Small intestine (tissue), 7 donors: ENCODE results near the gene TEX13A. TPM values are rescaled to one million over a fixed set of nuclear protein-coding genes. Genes with fewer than 3 reads are reported as not detected.
"Not testable (repeated sequence)": the region's sequence is repeated elsewhere in the genome, so short reads cannot be mapped to it uniquely, and the experiment has no call there.

Experiments
- DNase-seq, 2 donors: peaks; one replicate each; pipeline versions ENCODE4 v3.0.0 to v3.0.0-alpha.2; 2013
- FAIRE-seq: peaks from 2 replicates; lab custom pipeline; 2012; peaks lifted over from hg19 to GRCh38; lab: Jason Lieb, UNC
- H3K27ac ChIP-seq, 3 donors: one replicate each; pipeline ENCODE4 v1.5.1; 2013; ENCODE audit warnings: low read length in 2 of 3, mild to moderate bottlenecking in 2 of 3, control low read depth in 1 of 3, inconsistent platforms in 1 of 3, low read depth in 1 of 3, moderate library complexity in 1 of 3
- H3K27me3 ChIP-seq, 3 donors: one replicate each; pipeline ENCODE4 v1.6.1; 2013; ENCODE audit warnings: low read length in 3 of 3, inconsistent platforms in 1 of 3; ENCODE audit not compliant: control insufficient read depth in 3 of 3, insufficient read depth in 3 of 3
- H3K36me3 ChIP-seq, 3 donors: one replicate each; pipeline ENCODE4 v1.6.1; 2013; ENCODE audit warnings: low read length in 3 of 3, inconsistent platforms in 1 of 3, low read depth in 1 of 3, mild to moderate bottlenecking in 1 of 3, moderate library complexity in 1 of 3; ENCODE audit not compliant: control insufficient read depth in 3 of 3, insufficient read depth in 2 of 3
- H3K4me1 ChIP-seq, 3 donors: one replicate each; pipeline ENCODE4 v1.6.1; 2013; ENCODE audit warnings: low read length in 2 of 3, inconsistent platforms in 1 of 3, low read depth in 1 of 3, mild to moderate bottlenecking in 1 of 3, moderate library complexity in 1 of 3; ENCODE audit not compliant: control insufficient read depth in 3 of 3, insufficient read depth in 2 of 3
- H3K4me3 ChIP-seq, 3 donors: one replicate each; pipeline ENCODE4 v1.5.1; 2013; ENCODE audit warnings: low read length in 3 of 3, control low read depth in 1 of 3, inconsistent platforms in 1 of 3, low read depth in 1 of 3, mild to moderate bottlenecking in 1 of 3, moderate library complexity in 1 of 3
- H3K9me3 ChIP-seq, 2 donors: one replicate each; pipeline ENCODE4 v1.6.1; 2013; ENCODE audit warnings: low read depth in 1 of 2, low read length in 1 of 2; ENCODE audit not compliant: control insufficient read depth in 2 of 2, insufficient read depth in 1 of 2
- WGBS, 3 donors: extraction: QIAGEN DNeasy Blood & Tissue Kit; methylation state at CpG; one replicate each; pipeline ENCODE4 v1.1.7; 2013; 5-methylcytosine and 5-hydroxymethylcytosine counted together
- polyA plus RNA-seq, 4 donors: library from polyadenylated mRNA; stranded (reverse) in 3 of 4; unstranded in 1 of 4; fragments of 200-250 nt in 3 of 4; fragments of 120-200 nt in 1 of 4; gene quantifications; one replicate each; pipeline versions ENCODE4 v1.2.1 to v1.2.3, GENCODE V29; 2013
- donor health status: healthy with polysubstance abuse.
- donor health status: control.
- donor health status: control.
- donor health status: Bipolar disorder and iron deficiency.
- donor health status: healthy.

Gene TEX13A
- polyA plus RNA-seq, 4 donors = not detected

DNA sequence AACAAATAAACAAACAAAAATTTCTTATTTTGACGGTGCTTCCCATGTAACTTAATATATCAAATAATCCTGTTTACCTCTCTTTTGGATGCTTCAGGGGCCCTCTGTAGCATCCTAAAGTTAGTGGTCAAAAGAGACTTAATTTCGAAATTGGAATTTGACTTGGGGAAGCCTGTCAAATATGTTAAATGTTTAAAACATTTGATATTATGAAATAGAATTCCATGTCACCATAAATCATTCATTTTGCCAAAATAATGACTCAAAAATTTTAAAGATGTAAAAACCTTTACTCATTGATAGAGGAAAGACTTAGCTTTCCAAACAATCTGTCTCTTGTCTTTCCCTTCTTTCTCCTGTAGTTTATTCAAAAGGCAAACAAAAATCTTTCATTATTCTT lies 20.6 kb upstream of the TEX13A start:
- no peak for FAIRE-seq
- H3K27ac ChIP-seq = no peak overlapping the region
- DNase-seq = no peak
- no peaks in the 10 kb centered on the region for H3K9me3 ChIP-seq
- H3K36me3 ChIP-seq = no peaks in the 10 kb centered on the region
- 63 to 79% (median 74%) methylated on average over 2 of the region's 2 CpGs for WGBS, 3 donors
- H3K4me3 ChIP-seq = no peak overlapping the region
- no peaks in the 10 kb centered on the region for H3K27me3 ChIP-seq
- no peaks in the 10 kb centered on the region for H3K4me1 ChIP-seq

DNA sequence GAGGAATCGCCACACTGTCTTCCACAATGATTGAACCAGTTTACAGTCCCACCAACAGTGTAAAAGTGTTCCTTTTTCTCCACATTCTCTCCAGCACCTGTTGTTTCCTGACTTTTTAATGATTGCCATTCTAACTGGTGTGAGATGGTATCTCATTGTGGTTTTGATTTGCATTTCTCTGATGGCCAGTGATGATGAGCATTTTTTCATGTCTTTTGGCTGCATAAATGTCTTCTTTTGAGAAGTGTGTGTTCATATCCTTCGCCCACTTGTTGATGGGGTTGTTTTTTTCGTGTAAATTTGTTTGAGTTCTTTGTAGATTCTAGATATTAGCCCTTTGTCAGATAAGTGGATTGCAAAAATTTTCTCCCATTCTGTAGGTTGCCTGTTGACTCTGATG lies 16.9 kb upstream of the TEX13A start:
- not testable (repeated sequence) for H3K36me3 ChIP-seq, H3K27ac ChIP-seq, H3K27me3 ChIP-seq, H3K4me1 ChIP-seq, H3K4me3 ChIP-seq, FAIRE-seq, H3K9me3 ChIP-seq, DNase-seq
- WGBS, 3 donors = 47 to 77% (median 56%) methylated on average over 3 of the region's 3 CpGs

GRCh38 chrX:105229146-105229545 lies 8.7 kb upstream of the TEX13A start:
- 55 to 72% (median 56%) methylated on average over 3 of the region's 3 CpGs for WGBS, 3 donors
- DNase-seq (no peak), FAIRE-seq (no peak)
- no peaks in the 10 kb centered on the region for H3K4me1 ChIP-seq
- no peaks in the 10 kb centered on the region for H3K27me3 ChIP-seq
- H3K36me3 ChIP-seq = no peaks in the 10 kb centered on the region
- H3K4me3 ChIP-seq = no peak overlapping the region
- H3K27ac ChIP-seq = no peak overlapping the region
- H3K9me3 ChIP-seq = no peaks in the 10 kb centered on the region

DNA sequence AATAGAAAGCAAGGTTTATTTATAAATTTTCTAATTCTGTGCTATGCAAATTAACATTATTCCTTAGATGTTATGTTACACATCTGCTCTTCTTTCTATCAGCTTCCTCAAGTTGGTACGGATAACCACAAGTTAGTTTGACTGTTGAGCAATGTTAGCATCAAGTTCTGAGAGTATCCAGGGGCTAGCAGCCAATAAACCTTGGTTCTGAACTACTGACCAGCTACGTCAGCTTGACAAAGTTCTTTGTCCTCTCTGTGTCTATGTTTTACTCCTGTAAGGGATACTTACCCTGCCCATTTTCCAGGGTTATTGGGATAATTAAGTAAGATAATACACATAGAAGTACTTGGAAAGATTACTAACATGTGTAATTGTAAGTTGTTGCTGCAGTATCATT lies 8.1 kb upstream of the TEX13A start:
- no peaks in the 10 kb centered on the region for H3K36me3 ChIP-seq
- no peaks in the 10 kb centered on the region for H3K27me3 ChIP-seq
- no peak for DNase-seq
- 50 to 62% (median 55%) methylated on average over 2 of the region's 2 CpGs for WGBS, 3 donors
- H3K27ac ChIP-seq = no peak overlapping the region
- H3K9me3 ChIP-seq = no peaks in the 10 kb centered on the region
- no peak for FAIRE-seq
- H3K4me3 ChIP-seq = no peak overlapping the region
- no peaks in the 10 kb centered on the region for H3K4me1 ChIP-seq

DNA sequence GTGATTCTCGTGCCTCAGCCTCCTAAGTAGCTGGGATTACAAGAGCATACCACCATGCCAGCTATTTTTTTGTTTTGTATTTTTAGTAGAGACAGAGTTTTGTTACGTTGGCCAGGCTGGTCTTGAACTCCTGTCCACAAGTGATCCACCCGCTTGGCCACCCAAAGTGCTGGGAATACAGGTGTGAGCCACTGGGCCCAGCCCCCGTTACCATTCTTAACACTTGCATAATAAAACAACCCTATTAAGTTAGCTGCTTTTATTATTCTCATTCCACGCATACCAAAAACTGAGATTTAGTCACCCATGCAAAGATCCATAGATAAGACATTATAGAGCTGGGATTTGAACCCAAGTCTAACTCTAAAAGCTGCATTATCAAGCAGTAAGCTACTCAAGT lies 6.0 kb upstream of the TEX13A start:
- H3K4me1 ChIP-seq = no peaks in the 10 kb centered on the region
- H3K9me3 ChIP-seq = no peaks in the 10 kb centered on the region
- no peak for FAIRE-seq

DNA sequence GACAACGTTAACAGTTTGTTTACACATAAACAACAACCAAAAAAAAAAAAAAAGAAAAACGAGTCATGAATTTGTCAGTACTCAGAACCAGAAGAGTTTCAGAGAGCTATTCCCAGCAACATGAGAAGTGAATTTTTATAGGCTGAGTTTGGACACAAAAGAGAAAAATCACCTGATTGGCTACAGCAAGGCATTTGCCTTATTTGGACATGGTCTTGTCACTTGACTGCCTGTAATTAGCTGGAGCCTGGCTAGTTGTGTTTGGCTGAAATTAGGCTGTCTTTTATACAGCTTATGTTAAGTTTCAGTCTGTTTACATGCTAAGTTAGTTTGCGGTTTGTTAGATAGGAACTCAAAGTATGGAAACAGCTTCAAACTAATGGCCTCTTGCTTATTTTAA lies 880 bp upstream of the TEX13A start:
- Histone ChIP-seq H3K4me1 (no peaks in the 10 kb centered on the region), H3K27ac (no peak overlapping the region), H3K36me3 (no peaks in the 10 kb centered on the region), H3K4me3 (no peak overlapping the region), H3K27me3 (no peaks in the 10 kb centered on the region), H3K9me3 (no peaks in the 10 kb centered on the region)
- FAIRE-seq (no peak), DNase-seq (no peak)
- WGBS, 3 donors = 54 to 80% (median 72%) methylated on average over 3 of the region's 3 CpGs

More for the DNA sequence above, 6.0 kb upstream of the TEX13A start:
- no peak overlapping the region for H3K4me3 ChIP-seq
- WGBS, 3 donors = 64 to 81% (median 69%) methylated on average over 5 of the region's 5 CpGs
- DNase-seq = no peak
- no peaks in the 10 kb centered on the region for H3K27me3 ChIP-seq
- no peaks in the 10 kb centered on the region for H3K36me3 ChIP-seq
- no peak overlapping the region for H3K27ac ChIP-seq

GRCh38 chrX:105219454-105220401 lies 766 bp downstream of the TEX13A start:
- Histone ChIP-seq H3K4me1 (no peaks in the 10 kb centered on the region), H3K4me3 (no peak overlapping the region), H3K27me3 (no peaks in the 10 kb centered on the region), H3K27ac (no peak overlapping the region), H3K9me3 (no peaks in the 10 kb centered on the region), H3K36me3 (no peaks in the 10 kb centered on the region)
- FAIRE-seq (no peak), DNase-seq (no peak)
- WGBS, 3 donors = 91 to 94% (median 93%) methylated on average over 19 to 26 of the region's 26 CpGs

DNA sequence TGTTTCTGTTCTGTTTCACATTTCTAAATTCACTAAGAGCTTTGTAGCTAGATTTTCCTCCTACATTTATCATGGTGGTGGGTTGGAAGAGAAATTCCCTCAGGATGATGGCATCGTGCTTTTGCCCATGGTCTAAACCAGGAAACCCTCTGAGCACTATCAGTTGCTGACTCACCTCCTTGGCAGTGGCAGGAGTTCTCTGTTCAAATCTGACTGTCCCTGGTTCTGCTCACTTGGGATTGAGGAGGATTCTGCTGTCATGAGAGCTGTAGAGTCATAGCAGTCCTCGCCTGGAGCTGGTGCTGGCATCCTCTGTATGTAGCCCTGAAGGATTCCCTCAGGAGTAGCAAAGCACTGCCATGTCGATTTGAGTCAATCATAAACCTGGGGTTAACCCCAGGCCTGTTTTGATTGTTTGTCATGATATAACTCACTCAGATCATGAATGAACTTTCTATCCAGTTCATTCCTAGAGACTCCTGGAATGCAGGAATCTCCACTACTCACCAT lies 9.4 kb downstream of the TEX13A start:
- Histone ChIP-seq H3K27me3 (no peaks in the 10 kb centered on the region), H3K9me3 (no peaks in the 10 kb centered on the region), H3K4me1 (no peaks in the 10 kb centered on the region), H3K36me3 (no peaks in the 10 kb centered on the region), H3K27ac (no peak overlapping the region), H3K4me3 (no peak overlapping the region)
- DNase-seq = no peak
- FAIRE-seq = no peak
- whole genome bisulfite sequencing, 3 donors = 62 to 66% (median 63%) methylated on average over 3 of the region's 3 CpGs
